Activated CD8-positive, alpha-beta T cell treated with anti-CD3 and anti-CD28 coated beads for 36 hours (primary cell): ENCODE measurements around the gene UBL4A. TPM values are rescaled to one million over a fixed set of nuclear protein-coding genes. Genes with fewer than 3 reads are reported as not detected.
A peak's percentile ranks its signal among the peaks of the same experiment; 100 is the strongest.

Experiments used
- ATAC-seq: fragments of 200-7000 bp; cut with Tn5 transposase; one replicate; pipeline ENCODE4 v1.10.0; 2021; ENCODE audit warnings: mild to moderate bottlenecking, moderate library complexity
- CTCF ChIA-PET: fragments of 350-600 bp; sonication (Branson Sonifier 250); formaldehyde crosslinking; loops from one replicate; lab custom pipeline; 2021; ENCODE audit warnings: antibody characterized with exemption; lab: Charles Lee
- POLR2A ChIA-PET: fragments of 350-600 bp; sonication (Branson Sonifier 250); formaldehyde crosslinking; loops from one replicate; lab custom pipeline; 2021; ENCODE audit warnings: antibody characterized with exemption; lab: Charles Lee
- DNase-seq: peaks from one replicate; pipeline ENCODE4 v3.0.0-alpha.2; 2020
- H3K27ac Mint-ChIP-seq: one replicate; pipeline ENCODE4 v1.8.0; 2021; ENCODE audit warnings: mild to moderate bottlenecking, mixed read lengths
- H3K27me3 Mint-ChIP-seq: one replicate; pipeline ENCODE4 v1.8.0; 2021; ENCODE audit warnings: mixed read lengths
- H3K36me3 Mint-ChIP-seq: one replicate; pipeline ENCODE4 v1.8.0; 2021; ENCODE audit warnings: low read depth, mixed read lengths
- H3K4me1 Mint-ChIP-seq: one replicate; pipeline ENCODE4 v1.8.0; 2021; ENCODE audit warnings: low read depth, mixed read lengths
- H3K4me3 Mint-ChIP-seq: one replicate; pipeline ENCODE4 v1.8.0; 2021; ENCODE audit warnings: mild to moderate bottlenecking, moderate library complexity, mixed read lengths
- H3K9me3 Mint-ChIP-seq: one replicate; pipeline ENCODE4 v1.8.0; 2021; ENCODE audit warnings: mixed read lengths
- CTCF ChIP-seq: fragments of 200-600 bp; IDR thresholded peaks from one replicate; pipeline ENCODE4 v1.8.0; 2022; ENCODE audit warnings: antibody characterized with exemption, mild to moderate bottlenecking
- intact Hi-C: fragments of 100-400 bp; cut with micrococcal nuclease; formaldehyde crosslinking; loops from one replicate; pipeline ENCODE4 v1.10.0; 2022
- total RNA-seq, 2 experiments: library from RNA; stranded (reverse); gene quantifications; one replicate each; pipeline ENCODE4 v1.2.3, GENCODE V29; 2021

The UBL4A gene
- total RNA-seq, 2 experiments from 2014 or later = 46.5 to 47.6 TPM

- Mint-ChIP-seq H3K4me3 (no peak overlapping the region), H3K4me1 (peaks cover 12% of the 10 kb centered on the region), H3K36me3 (peaks cover 12% of the 10 kb centered on the region), H3K27ac (no peak overlapping the region), H3K9me3 (no peaks in the 10 kb centered on the region), H3K27me3 (no peaks in the 10 kb centered on the region)
- POLR2A ChIA-PET = interaction anchor here (0.7 kb wide), 1 partner anchor 8 kb away, joined by 3 read pairs; no protein-coding TSS in a partner anchor
- intact Hi-C loops = no loop called here
- no peak for TF ChIP-seq CTCF
- CTCF ChIA-PET = interaction anchor here (0.8 kb wide), 1 partner anchor 8 kb away, joined by 3 read pairs; the partner anchor contains the start of gene SLC10A3
- DNase-seq = no peak
- ATAC-seq = no peak
Observed at GRCh38 chrX:154481911-154482601, 4.4 kb downstream of the UBL4A start.

GRCh38 chrX:154481195-154481594, 5.2 kb downstream of the UBL4A start:
- Mint-ChIP-seq H3K36me3 (peaks cover 12% of the 10 kb centered on the region), H3K9me3 (no peaks in the 10 kb centered on the region), H3K4me3 (no peak overlapping the region), H3K27me3 (no peaks in the 10 kb centered on the region), H3K27ac (no peak overlapping the region), H3K4me1 (peaks cover 14% of the 10 kb centered on the region)
- no peak for ATAC-seq
- POLR2A ChIA-PET = interaction anchor here (0.7 to 1.2 kb wide), 2 partner anchors 9 to 10 kb away, joined by 3 read pairs; no protein-coding TSS in a partner anchor
- DNase-seq = no peak
- CTCF ChIA-PET = interaction anchor here (0.8 kb wide), 1 partner anchor 9 kb away, joined by 3 read pairs; the partner anchor contains the start of gene SLC10A3
- intact Hi-C loops = no loop called here
- no peak for TF ChIP-seq CTCF

GRCh38 chrX:154478728-154479622, 7.4 kb downstream of the UBL4A start, which contains the start of gene LAGE3:
TSS of gene LAGE3 (minus strand) at chrX:154479281. CDS start at chrX:154478915, 366 bp downstream.
- Mint-ChIP-seq H3K27ac (peak within 1 kb of the TSS; percentile 92), H3K36me3 (peaks cover 9% of the 10 kb centered on the region), H3K4me1 (peaks cover 16% of the 10 kb centered on the region), H3K4me3 (peak within 1 kb of the TSS; percentile 75), H3K9me3 (no peaks in the 10 kb centered on the region), H3K27me3 (no peaks in the 10 kb centered on the region)
- ChIA-PET POLR2A (interaction anchor here (0.9 to 2.6 kb wide), 4 partner anchors 8 to 80 kb away, joined by 3 to 14 read pairs (median 4); partner anchors contain the start of gene RPL10), CTCF (no interaction called here)
- no peak for TF ChIP-seq CTCF
- ATAC-seq = peak; percentile 93
- intact Hi-C loops = no loop called here
- DNase-seq = peak; percentile 94

- ChIA-PET POLR2A (interaction anchor here (0.7 to 2.6 kb wide), 4 partner anchors 9 to 79 kb away, joined by 3 to 14 read pairs (median 4); partner anchors contain the start of genes RPL10 and UBL4A), CTCF (interaction anchor here (1.0 to 1.3 kb wide), 2 partner anchors 49 to 104 kb away, joined by 3 to 4 read pairs; no protein-coding TSS in a partner anchor)
- TF ChIP-seq CTCF = no peak
- Mint-ChIP-seq H3K4me3 (peak overlapping the region; percentile 75), H3K36me3 (peaks cover 4% of the 10 kb centered on the region), H3K27me3 (no peaks in the 10 kb centered on the region), H3K4me1 (peaks cover 8% of the 10 kb centered on the region), H3K27ac (peak overlapping the region; percentile 77), H3K9me3 (no peaks in the 10 kb centered on the region)
- ATAC-seq = no peak
- DNase-seq = no peak
- intact Hi-C loops = no loop called here
Observed at GRCh38 chrX:154477891-154478477, 8.4 kb downstream of the UBL4A start.
